GM12872 (cell line): ENCODE data around the gene RAD51B.
A peak's percentile ranks its signal among the peaks of the same experiment; 100 is the strongest.

Source experiments
- CTCF ChIP-seq: IDR thresholded peaks from 3 replicates; pipeline ENCODE4 v1.5.1; 2011; ENCODE audit warnings: low read depth, mild to moderate bottlenecking, low read length, moderate library complexity; ENCODE audit not compliant: insufficient read depth

RAD51B gene

GRCh38 chr14:68246786-68247105, 427.2 kb downstream of the RAD51B start:
- no peak for TF ChIP-seq CTCF

GRCh38 chr14:68247274-68247673, 427.7 kb downstream of the RAD51B start:
- TF ChIP-seq CTCF = no peak

GRCh38 chr14:68247676-68248268, 428.2 kb downstream of the RAD51B start:
- no peak for TF ChIP-seq CTCF

- peak; percentile 50; the same call in 2 of the 3 replicates for TF ChIP-seq CTCF
These were observed 429.1 kb downstream of the RAD51B start for GRCh38 chr14:68248481-68249255.

- TF ChIP-seq CTCF = no peak
These were observed 430.3 kb downstream of the RAD51B start for GRCh38 chr14:68249661-68250451.

GRCh38 chr14:68250927-68251768, 431.6 kb downstream of the RAD51B start:
- TF ChIP-seq CTCF = peak; percentile 31; the same call in 2 of the 3 replicates

- no peak for TF ChIP-seq CTCF
These were observed 432.2 kb downstream of the RAD51B start for GRCh38 chr14:68251769-68252100.
